IPS-15b (cell line): ENCODE results near the gene CCDC7.

Source experiments
- H3K27me3 ChIP-seq: one replicate; pipeline ENCODE4 v1.6.1; 2013; ENCODE audit warnings: low read length; ENCODE audit not compliant: control insufficient read depth, insufficient read depth
- H3K36me3 ChIP-seq: one replicate; pipeline ENCODE4 v1.6.1; 2013; ENCODE audit warnings: low read length; ENCODE audit not compliant: control insufficient read depth, insufficient read depth
- H3K4me1 ChIP-seq: one replicate; pipeline ENCODE4 v1.6.1; 2013; ENCODE audit warnings: mild to moderate bottlenecking, low read length; ENCODE audit not compliant: control insufficient read depth, insufficient read depth
- H3K4me3 ChIP-seq: one replicate; pipeline ENCODE4 v1.5.1; 2013; ENCODE audit warnings: low read depth, low read length
- H3K9ac ChIP-seq: one replicate; pipeline ENCODE4 v1.6.1; 2013; ENCODE audit warnings: low read depth, mild to moderate bottlenecking, low read length
- H3K9me3 ChIP-seq: one replicate; pipeline ENCODE4 v1.6.1; 2013; ENCODE audit warnings: mild to moderate bottlenecking, low read length; ENCODE audit not compliant: control insufficient read depth, insufficient read depth

CCDC7 gene

DNA sequence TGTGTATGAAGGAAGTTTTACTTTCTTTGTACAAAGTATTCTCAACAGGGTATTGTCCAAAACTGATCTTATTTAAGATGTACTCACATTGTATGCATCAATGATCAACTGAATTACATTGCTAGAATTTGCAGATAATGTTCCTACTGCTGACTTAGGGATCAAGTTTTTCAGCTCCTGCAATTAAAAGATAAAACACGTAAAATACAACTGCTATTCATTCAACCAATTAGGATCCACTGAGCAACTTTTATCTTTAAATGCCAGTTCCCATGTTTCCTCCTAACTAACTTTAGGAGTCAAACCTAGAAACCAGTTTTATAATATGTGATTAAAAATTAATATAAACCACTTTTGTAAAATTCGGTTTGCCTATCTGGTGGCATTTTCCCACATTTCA lies 476.2 kb downstream of the CCDC7 start:
- H3K36me3 ChIP-seq: peaks cover 20% of the 10 kb centered on the region
- H3K9ac ChIP-seq: no peak overlapping the region
- no peaks in the 10 kb centered on the region for H3K27me3 ChIP-seq
- H3K9me3 ChIP-seq: no peaks in the 10 kb centered on the region
- H3K4me3 ChIP-seq: no peak overlapping the region
- no peaks in the 10 kb centered on the region for H3K4me1 ChIP-seq

DNA sequence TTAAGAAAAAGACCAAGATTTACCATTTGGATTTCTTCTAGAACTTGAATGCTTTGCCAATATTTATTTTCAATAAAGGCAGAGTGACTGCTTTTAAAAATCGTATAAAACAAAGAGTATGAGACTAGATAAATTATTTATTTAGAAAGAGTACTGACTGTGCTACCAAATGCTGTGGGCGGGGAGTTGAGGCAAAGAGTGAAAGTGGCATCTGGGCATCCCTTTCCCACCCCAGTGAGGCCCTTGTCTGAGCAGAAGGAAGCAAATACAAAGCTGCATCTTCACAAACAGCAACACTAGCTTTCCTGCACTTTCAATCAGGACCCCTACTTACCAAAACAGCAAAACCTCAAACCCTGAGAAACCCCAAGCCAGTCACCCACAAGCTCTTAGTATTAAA lies 477.2 kb downstream of the CCDC7 start:
- Histone ChIP-seq H3K9ac (no peak overlapping the region), H3K36me3 (peaks cover 26% of the 10 kb centered on the region), H3K9me3 (no peaks in the 10 kb centered on the region), H3K4me1 (no peaks in the 10 kb centered on the region), H3K27me3 (no peaks in the 10 kb centered on the region), H3K4me3 (no peak overlapping the region)

- Histone ChIP-seq H3K4me3 (no peak overlapping the region), H3K9ac (no peak overlapping the region), H3K4me1 (no peaks in the 10 kb centered on the region), H3K27me3 (no peaks in the 10 kb centered on the region), H3K36me3 (peaks cover 22% of the 10 kb centered on the region), H3K9me3 (no peaks in the 10 kb centered on the region)
Measured at GRCh38 chr10:32923849-32924248, 477.9 kb downstream of the CCDC7 start.
